Activated CD4-positive, alpha-beta T cell treated with anti-CD3 and anti-CD28 coated beads, Interleukin-2, amount 50 U/mL, for 48 hours (primary cell): ENCODE measurements around the gene VWA5B1.
A peak's percentile ranks its signal among the peaks of the same experiment; 100 is the strongest.

Source experiments
- DNase-seq, 2 experiments: peaks; one replicate each; pipeline ENCODE4 v3.0.0-alpha.2; 2020

Gene VWA5B1

DNA sequence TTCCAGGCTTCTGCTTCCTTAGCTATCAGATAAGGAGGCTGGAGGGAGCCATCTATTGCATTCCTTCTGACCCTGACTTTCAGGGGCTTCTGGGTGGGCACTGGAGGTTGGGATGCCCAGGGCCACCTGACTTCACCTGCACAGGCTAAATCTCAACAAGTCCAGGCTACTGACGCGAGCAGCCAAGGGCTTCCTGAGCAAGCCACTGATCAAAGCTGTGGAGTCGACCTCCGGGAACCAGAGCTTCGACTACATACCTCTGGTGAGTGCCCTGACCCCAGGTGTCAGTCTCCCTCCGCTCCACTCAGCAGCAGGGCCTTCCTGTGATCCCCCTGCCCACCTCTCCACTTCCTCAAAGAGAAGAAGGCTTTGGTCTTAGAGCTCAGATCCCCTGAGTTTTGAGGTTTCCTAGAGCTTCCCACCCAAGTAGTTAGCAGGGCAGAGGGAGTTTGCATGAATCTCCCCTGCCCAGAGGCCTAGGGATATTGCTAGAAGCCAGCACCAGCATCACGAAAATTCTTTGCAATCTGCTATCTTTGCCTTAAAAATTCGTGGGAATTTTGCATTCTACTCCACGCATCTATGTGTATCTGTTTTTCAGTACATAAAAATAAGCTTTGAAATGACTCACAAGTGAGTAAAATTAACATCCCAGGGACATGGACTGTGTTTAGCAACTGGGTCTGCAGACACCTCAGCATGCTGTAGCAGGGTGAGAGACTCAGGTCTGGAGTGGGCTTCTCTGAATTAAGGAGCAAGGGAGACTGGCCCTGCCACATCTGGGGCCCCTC lies 61.4 kb downstream of the VWA5B1 start:
- DNase-seq = no peak

DNA sequence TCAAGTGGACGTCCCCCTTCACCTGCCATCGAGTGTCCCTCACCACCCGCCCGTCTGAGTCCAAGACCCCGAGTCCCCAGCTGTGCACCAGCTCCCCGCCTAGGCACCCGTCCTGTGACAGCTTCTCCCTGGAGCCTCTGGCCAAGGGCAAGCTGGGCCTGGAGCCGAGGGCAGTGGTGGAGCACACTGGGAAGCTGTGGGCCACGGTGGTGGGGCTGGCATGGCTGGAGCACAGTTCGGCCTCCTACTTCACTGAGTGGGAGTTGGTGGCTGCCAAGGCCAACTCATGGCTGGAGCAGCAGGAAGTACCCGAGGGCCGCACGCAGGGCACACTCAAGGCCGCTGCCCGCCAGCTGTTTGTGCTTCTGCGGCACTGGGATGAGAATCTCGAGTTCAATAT lies 63.2 kb downstream of the VWA5B1 start:
- no peak for DNase-seq

DNA sequence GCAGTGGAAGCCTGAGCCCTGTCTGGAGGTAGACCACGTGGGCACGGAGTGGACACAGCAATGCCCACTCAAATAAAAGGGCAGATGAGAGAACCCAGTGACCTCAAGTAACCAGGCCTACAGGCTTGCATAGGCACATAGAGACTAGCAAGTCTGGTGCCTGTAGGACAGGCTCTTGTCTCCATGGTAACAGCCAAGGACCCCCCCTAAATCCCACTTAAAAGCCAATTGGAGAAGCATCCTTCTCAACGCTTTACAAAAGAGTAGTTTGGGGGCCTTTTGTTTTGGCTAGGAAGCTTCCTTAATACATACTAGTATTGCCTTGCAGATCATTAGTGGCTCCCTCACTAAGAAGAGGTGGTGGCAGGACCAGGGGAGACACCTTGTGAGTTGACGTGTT lies 63.9 kb downstream of the VWA5B1 start:
- no peak for DNase-seq

DNA sequence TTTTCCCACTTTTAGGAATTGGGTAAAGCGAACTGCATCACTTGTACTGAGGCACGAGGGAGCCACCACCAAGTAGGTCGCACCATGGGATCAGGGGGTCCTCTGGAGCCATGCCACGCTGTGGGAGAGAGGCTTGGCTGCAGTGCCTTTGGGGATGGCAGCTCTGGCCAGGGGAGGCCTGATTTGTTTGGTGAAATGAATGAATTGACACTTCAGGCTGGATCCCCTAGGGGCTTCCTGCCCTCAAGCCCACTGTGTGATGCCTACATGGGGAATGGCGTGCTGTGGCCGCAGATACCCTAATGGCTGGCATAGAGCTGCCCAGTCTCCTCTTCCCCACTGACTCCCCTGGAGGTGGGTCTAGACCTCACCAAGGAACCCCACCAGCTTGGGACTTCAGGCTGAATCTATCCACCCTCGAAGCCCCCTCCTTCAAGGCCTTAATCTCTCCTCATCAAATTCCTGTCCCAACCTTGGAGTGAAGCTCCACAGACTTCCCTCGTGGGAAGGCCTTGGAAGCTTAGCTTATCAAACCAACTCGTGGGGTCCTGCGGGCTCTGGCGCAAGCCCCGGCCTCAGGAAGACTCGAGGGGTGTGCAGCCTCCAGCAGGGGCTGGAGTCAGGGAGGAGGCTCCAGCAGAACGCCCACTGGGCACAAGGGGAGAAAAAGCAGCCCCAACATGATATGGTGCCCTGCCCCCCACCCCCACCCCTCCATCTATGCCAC lies 64.6 kb downstream of the VWA5B1 start:
- no peak for DNase-seq

DNA sequence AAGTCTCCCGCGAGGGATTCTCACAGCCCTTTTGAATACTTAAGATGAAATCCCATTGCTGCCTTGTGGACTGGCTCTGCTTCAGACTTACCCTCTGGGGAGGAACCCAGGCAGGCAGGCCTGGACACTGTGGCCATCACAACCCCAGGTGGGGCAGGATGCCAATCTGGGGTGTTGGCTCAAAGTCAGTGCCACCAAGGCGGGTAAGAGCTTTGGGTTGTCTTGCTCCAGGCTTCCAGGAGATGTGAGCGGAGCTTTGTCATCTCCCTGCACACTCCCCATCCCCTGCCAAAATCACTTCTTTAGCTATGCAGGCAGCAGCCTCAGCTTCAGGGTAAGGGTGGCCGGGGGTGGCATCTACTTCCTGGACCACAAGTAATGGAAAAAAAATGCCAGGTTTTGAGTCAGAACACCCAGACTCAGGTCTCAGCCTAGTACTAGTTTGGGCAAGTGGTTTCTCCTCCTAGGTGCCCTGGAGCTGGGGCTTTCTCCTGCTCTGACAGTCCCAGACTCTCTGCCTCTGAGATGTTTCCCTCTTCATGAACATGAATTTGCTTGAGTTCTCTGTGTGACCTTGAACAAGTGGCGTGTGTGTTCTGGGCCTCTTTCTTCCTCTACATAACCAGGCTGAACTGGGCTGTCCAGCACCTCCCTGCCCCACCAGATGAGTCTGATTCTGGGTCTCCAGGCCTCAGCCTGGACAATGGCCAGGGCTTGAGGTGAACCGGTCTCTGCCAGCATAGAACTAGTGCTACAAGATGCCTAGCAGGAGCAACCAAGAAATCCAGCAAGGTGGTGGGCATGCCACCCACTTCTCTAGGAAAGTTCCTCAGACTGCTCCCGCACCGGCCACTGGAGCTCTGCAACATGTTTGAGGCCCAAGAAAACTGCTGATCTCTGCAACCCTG lies 65.4 kb downstream of the VWA5B1 start:
- peak; percentile 21 to 24 for DNase-seq

DNA sequence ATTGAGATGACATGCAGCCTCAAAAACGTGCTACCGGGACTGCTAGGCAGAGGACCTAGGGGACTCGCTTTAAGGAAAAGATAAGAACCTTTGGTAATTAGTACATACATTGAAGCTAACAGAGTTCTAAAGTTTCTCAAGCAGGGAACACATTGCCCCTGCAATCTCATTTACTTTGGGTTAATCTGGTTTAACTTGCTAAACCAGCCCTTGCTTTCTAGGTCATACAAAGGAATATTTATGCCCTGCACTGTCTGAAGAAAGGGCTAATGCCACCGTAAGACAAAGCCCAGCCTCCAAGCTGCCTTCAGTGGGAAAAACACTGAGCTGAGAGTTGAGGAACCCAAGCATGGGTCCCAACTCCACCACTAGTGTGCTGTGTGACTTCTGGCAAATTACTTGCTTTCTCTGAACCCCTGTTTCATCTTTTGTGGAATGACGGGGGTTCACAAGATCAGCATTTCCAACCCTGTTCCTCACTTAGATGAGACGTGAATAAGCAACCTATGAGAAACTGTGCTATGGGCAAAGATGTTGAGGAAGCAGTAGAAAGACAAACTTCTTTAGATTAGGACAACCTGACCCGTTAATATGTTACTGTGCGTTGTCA lies 66.3 kb downstream of the VWA5B1 start:
- no peak for DNase-seq

DNA sequence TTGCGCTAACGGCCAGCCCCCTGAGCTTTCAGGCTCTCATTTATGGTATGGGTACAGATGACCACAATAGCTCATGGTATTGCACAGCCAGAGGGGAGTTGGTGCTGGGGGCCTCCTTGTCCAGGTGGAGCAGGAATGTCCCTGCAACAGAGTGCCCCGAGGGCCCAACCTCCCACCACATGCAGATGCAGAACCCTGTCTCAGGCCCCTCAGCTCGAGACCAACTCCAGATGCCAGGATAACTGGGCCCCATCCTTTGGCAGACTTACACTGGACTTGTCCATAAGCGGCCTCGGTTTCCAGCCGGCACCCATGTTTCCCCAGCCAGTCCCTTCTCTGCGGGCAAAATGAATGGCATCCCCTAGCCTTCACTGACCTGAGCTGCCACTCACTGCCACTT lies 67.1 kb downstream of the VWA5B1 start:
- no peak for DNase-seq

DNA sequence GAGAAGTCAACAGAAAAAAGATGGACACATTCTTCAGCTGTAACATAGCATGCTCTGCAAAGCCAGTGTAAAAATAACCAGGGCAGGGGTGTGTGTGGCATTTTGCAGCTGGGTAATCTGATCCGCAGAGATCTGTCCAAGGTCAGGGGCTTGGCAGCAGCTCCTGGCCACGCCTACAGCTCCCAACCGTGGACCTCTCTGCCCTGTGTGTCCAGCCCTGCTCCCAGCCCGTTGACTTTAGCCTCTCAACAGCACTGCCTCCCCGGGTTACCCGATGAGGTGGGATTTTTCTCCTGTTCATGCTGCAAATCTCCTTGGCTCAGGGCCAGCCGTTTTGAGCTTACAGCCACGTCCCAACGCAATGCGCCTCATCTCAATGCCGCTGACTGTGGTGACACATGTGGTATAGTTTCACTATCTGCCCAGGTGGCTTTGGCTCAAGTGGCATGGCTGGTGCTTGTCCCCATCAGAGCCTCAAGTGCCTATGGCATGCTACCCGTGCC lies 68.1 kb downstream of the VWA5B1 start:
- no peak for DNase-seq

DNA sequence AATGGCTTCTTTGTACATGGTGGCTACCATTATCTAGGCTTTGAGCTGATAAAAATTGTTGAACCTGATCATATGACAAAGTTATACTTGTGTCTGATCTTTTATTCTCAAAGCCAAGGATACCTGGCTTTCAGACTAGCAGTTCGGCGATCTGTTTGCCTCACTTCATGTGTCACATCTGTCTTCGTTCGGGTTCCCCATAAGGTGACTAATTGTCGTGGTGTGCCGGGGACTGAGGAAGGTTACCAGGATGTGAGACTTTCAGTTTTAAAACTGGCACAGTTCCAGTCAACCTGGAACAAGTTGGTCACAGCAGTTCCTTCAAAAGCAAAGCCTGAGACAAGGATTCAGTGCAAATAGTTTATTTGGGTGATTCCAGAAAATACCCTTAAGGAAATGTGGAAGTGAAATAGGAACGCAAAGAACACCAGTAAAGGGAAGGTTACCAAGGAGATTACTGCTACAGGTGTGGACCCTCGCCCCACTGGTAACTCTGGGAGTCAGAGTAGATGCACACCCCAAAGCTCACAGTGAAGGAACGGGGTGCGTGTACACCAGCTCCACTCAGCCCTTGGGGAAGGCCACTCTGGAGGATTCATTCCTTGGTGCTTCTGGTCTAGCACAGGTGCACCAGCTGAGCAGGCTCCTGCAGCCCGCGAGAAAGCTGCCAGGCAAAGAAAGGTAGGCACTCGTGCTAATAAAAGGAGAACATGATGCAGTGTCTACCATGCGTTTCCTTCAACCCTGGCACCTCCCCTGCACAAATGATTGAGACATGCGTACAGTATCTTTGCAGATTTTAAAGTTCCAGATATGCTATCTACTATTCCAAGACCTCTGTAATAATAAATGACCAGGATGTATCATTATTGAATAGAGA lies 69.0 kb downstream of the VWA5B1 start:
- DNase-seq = peak; percentile 67 to 75

DNA sequence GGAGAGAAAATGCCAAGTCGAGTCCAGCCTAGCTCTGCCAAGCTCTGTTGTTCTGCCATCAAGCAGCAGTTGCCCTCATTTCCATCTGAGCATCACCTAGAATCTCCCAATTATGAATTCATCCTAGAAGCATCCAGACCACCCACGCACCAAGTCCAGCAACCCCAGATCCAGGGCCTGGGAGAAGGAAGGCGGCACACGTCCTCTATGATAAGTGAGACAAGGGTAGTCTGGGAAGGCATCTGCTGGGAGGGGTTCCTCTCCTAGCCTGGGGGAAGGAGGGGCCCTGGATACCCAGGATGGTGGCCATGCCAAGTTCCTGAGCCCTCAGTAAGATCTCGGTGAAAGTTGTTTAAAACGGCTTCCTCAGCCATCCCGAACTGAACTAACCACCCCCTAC lies 70.7 kb downstream of the VWA5B1 start:
- DNase-seq = no peak

DNA sequence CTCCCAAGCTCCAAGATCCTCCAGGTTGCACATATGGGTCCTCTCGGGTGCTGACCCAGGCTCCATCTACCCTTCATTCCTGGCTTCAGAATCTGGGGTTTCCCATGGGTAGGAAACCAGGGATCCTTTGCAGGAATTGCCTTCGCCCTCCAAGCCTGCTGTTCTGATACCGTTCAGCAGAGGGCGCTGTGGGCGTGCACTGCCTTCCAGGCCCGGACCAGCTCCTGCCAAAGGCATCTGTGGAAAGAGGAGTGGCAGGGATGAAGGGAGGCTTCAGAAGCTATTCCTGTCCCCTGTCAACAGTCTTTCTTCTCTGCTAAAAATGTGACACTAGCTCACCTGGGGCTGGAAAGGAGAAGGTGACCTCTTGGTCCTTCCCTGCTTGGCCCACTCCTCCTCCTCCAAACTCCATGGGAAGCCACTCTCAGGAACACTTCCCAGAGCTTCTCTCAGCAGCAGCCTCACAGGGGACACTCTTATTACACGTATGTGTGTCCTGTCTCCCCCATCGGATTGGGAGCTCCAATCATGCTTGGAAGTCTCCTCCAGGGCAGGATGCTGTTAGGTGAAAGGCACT lies 71.2 kb downstream of the VWA5B1 start:
- peak; percentile 48 to 63 for DNase-seq

DNA sequence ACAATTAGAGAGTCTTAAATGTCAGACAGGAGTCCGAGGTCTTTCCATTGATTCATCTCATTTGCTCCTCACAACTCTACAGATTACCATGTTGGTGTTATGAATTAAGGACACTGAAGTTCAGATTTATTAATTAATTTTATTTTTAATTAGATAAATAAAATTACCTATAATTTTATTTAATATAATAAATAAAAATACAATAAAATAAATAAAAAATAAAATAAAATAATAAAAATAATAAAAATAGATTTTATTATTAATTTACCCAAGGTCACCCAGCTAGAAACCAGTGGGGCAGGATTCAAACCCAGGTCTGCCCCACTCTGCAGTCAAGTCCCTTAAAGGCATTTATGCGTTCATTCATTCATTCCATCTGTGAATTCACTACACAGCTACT lies 72.2 kb downstream of the VWA5B1 start:
- DNase-seq = no peak

DNA sequence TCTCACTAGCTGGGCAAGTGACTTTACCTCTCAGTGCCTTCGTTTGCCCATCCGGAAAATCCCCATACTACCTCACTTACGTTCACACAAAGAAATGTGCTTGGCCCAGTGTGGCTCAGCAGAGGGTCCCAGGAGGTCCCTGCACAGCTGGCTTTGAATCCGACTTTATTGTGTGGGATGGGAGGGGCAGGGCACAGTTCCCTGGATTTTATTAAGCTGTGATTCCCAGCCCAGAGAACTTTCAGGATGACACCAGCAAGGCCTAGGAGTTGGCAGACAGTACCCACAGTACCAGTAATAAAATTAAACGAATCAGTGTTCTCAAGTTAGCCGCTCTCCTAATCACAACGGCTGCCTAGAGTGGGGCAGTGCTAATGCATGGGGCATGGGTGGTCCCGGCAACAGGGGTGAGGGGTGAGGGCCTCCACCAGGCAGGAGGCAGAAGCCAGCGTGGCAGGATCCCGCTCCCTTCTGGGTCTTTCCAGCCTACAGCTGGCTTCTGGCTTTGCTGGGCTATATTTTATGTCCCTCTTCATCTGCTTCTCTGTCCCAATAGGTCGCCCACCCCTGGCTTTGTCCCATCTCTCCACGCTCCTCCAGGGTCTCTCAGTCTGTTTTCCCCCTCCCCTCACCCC lies 74.9 kb downstream of the VWA5B1 start:
- no peak for DNase-seq

DNA sequence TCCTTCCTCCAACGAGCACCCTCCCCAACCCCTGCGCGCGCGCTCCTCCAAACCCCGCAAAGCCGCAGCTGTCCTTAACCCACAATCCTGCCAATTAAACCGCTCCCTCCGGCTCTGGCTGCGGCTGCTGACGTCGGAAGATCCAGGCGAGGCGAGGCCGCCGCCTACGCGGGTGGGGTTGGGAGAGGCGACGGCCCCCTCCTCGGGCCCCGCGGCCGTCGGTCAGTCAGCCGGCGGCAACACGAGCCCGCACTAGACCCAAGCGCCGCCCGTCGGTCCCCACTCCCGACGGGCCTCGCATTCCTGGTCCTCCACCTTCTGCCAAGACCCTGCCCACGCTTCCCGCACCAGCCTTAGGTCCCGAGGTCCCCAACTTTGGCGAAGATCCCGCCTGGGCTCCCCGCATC lies 75.4 kb downstream of the VWA5B1 start:
- no peak for DNase-seq

DNA sequence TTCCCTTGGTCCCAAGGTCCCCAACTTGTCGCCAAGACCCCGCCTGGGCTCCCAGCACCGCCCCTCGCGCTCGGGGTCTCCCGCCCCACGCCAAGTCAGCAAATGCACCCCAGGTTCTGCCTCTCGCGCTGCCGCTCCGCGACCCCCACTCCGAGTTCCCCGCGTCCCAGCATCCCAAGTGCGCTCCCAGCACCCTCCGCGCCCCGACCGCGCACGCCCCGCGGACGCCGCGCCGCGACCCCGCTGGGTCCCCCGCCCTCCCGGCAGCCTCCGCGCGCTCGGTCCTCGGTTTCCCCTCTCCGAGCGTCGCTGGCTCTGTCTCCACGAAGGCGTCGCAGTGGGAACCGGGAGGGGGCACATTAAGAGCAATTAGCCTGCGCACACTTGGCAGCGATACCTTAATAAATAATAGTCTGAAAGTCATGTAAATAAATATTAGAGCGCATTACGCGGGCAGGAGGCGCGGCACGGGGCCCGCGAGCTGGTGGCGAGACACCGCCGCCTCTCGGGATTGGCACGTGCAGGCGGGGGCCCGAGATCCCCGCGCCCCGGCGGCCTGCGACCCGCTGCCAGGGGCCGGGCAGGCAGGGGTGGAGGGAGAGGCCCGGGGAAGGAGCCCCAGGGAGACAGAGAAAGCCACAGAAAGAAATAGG lies 75.9 kb downstream of the VWA5B1 start:
- DNase-seq = no peak

DNA sequence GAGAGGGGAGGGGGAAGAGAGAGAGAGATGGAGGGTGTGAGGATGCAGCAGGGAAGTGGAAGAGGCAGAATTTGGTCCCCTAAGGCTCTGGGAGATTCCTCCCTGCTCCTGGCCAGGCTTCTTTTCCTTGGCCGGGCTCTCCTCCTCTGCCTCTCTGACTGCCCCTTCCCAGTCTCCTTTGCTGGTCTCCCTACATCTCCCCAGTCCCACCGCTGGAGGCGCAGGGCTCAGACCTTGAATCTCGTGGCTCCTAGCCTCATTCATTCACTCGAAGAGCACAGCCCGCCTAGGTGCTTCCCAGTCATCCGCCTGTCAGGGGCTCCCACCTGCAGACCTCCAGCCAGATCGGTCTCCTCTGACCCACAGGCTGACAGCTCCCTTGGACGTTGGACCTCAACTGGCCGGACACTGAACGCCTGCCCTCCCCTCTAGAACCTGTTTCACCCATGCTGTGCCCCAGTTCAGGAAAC lies 76.5 kb downstream of the VWA5B1 start:
- peak; percentile 29 to 35 for DNase-seq

DNA sequence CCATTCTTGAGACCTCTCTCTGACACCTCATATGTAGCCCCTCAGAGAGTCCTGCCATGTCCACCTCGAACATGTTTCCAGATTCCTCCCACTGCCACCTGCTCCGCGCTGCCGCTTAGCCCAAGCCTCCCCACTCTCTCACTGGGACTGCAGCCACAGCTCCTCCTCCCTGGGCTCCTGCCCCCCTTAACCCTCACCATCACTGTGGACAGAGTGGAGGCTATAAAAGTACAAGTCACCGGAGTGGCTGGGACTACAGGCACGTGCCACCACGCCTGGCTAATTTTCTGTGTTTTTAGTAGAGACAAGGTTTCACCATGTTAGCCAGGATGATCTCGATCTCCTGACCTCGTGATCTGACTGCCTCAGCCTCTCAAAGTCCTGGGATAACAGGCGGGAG lies 77.0 kb downstream of the VWA5B1 start:
- DNase-seq = no peak

DNA sequence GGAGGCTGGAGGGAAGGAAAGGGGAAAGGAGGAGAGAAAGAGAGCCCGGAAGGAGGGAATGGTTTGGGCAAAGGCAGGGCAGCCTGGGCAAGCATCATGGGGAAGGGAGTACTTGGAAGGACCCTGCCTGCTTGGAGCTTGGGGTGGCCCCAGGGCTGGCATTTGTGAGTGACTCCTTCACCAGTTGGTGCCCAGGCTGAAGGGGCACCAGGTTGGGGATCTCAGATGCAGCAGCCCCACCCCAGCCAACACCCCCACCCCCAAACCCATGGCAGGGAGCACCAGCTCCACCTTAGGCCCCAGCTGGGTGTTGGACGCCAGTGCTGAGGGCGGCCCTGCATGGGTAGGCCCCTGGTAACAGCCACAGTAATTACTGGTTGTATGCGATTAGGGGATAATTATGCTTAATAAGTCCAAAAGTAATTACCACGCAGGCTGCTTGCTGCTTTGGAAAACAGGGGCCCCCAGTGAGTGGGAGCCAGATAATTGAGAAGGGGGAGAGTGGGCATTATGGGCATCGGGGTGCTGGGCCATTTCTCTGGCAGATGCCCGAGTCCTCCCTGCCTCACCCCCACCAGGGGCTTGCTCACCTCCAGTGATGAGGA lies 78.3 kb downstream of the VWA5B1 start:
- no peak for DNase-seq

DNA sequence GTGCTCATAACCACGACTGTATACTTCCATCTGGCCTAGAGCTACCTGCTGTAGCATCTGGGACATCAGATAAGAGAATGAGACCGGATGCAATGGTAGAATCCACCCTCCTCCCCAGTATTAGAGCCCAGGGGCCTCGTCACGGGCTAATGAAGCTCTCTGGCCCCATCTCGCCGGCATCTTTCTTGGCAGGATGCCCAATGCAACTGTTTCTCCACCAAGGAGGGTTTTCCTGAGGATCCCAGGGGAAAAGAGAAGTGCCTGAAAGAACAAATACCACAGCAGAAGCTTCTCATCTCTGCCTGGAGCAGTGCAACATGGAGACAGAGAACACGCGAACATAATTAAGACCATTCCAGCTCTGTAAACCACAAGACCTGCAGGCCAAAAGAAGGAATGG lies 80.0 kb downstream of the VWA5B1 start:
- DNase-seq = no peak

DNA sequence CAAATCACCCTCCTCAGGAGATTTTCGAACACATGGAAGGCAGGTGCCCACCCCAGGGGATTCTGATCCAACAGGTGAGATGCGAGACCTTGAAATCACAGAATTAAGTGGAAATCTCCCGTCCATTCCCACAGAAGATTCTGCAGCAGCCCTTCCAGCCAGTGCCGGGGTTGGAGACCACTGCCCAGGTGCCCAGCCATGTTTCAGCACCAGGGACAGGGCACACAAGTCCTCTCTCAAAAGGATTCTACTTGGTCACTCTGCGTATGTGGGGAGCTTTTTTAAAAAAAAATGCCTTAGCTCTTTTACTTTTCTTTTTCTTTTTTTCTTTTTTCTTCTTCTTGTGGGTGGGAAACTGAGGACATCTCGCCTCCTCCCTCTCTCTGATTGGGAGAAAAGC lies 80.7 kb downstream of the VWA5B1 start:
- DNase-seq = no peak
